GM19438 (cell line): ENCODE results near the gene CRLF1.
"Not testable (repeated sequence)": the region's sequence is repeated elsewhere in the genome, so short reads cannot be mapped to it uniquely, and the experiment has no call there.

Source experiments
- ATAC-seq: cut with Tn5 transposase; IDR thresholded peaks from one replicate; pipeline ENCODE4 v1.9.1; 2021; ENCODE audit warnings: low read depth; ENCODE audit not compliant: unreplicated experiment

Gene CRLF1

DNA sequence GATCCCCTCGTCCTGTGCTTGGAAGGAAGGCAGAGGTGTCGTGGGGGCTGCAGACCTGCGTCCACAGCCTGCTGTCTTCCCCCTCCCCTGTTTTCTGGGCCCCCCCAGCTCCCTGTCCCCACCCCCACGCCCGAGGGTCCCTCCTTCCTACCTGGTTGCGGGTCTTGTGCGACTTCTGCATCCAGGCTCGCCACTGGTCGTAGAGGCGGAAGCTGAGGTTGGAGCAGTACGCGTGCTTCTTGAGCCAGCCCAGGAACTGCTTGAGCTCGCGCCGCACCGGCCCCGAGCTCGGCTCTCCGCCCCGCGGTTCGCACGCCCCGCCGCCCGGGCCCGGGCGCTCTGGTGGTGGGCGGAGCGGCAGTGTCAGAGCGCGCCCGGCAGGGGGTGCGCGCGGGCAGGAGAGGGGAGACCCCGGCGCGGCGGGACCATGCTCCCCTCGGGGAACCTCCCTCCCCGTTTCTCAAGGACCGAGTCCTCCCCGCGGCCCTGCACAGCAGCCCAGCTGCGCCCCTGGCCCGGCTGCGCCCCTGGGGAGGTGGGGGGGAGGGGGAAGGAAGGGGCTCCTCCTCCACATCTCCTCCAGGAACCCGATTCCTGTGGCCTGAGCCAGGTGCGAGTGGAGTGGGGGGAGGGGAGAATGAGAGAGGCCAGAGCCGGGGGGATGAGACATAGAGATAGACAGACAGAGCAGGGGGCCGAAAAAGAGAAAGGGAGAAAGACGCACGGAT is 12.3 kb downstream of the CRLF1 start:
- no peak for ATAC-seq

DNA sequence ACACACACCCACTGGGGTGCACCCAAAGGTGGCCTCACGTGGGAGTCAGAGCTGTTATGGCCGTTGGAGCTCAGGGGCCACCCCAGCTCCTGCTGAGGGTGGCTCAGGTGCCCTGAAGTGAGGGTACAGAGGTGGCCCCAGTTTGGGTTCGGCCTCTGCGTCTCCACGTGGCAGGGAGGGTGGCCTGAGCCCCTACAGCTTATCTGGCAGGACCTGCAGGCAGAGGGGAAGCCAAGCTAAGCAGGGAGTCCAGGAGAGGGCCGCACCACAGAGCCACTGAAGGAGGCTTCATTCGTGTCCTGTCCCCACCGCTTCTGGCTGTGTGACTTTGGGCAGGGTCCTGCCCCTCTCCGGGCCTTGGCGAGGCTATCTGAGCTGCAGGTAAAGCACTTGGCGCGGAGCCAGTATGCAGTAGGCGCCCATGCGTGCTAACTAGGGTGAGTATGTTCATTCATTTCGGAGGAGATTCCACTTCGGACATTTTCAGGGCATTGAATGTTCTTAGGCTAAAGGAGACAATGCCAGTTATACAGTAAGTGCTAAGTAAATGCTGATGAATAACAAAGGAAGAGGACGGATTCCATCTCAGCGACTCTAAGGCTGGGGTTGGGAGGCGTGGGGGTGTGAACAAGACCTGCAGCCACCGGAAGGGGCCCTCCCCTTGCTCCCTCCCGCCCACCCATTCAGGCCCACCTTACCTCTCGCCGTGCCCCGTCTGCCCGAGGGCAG is 13.1 kb downstream of the CRLF1 start:
- ATAC-seq, result no peak

- not testable (repeated sequence) for ATAC-seq
Measured at GRCh38 chr19:18592732-18593131, 13.9 kb downstream of the CRLF1 start.

DNA sequence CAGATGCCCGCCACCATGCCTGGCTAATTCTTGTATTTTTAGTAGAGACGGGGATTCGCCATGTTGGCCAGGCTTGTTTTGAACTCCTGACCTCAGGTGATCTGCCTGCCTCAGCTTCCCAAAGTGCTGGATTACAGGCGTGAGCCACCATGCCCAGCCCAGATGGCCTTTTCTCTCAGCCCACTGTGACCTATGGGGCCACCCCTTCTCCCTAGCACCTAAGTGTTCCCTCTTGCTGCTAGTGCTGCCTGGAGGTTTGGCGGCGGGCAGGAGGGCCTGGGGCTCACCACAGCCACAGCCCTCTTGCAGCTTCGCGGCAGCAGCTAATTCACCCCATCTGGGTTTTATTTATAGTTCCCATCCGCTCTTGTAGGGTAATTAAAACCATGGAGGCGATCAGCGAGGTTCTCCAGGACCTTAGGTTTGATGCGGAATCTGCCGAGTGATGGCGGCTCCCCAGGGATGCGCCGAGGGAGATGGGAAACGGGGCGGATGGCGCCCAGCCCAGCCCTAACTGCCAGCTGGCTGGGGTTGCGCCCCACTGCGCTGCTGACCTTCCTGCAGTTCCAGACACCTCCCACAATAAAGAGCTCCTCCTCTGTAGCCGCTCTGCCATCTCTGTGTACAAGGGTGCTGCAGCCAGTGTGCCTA is 14.7 kb downstream of the CRLF1 start:
- no peak for ATAC-seq

GRCh38 chr19:18590273-18591272 is 16.0 kb downstream of the CRLF1 start:
- ATAC-seq, result no peak

GRCh38 chr19:18589380-18590272 is 17.0 kb downstream of the CRLF1 start:
- ATAC-seq, result peak; percentile 25

DNA sequence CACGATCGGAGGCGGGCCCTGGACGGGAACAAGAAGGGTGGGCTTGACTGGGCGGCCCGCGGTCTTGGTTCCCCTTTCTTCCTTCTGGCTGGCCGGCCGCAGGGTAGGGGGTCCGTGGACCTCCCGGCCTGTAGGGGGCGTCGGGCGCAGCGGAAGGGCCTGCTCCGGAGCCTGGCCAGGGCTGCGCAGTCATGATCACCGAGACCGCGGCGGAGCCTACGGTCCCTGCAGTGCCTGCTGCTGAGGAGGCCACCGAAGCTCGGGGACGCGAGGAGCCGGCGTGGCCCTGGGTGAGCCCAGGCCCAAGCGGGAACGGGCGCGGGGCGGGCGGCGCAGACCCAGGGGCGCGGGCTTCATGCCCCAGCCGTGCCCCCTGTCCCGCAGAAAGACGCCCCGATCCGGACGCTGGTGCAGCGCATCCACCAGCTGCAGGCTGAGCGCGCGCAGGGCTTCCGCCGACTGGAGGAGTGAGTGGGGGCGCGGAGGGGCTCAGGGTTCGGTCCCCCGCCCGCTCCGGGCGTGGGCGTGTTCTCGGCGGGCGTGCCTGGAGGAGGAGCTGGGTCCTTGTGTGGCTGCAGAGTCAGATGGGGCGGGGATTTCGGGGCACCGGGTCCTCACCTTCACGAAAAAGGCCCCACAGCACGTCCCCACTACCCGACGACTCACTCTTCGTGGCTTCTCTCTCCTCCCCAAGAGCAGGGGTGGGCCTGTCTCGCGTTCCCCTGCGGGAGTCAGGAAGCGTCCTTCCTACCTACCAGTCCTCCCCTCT is 17.8 kb downstream of the CRLF1 start, which contains the start of gene REX1BD:
REX1BD (plus strand) TSS at position 188 of the 769 bp plus-strand sequence; CDS start at position 192, 4 bp downstream.
- peak; percentile 70 for ATAC-seq

DNA sequence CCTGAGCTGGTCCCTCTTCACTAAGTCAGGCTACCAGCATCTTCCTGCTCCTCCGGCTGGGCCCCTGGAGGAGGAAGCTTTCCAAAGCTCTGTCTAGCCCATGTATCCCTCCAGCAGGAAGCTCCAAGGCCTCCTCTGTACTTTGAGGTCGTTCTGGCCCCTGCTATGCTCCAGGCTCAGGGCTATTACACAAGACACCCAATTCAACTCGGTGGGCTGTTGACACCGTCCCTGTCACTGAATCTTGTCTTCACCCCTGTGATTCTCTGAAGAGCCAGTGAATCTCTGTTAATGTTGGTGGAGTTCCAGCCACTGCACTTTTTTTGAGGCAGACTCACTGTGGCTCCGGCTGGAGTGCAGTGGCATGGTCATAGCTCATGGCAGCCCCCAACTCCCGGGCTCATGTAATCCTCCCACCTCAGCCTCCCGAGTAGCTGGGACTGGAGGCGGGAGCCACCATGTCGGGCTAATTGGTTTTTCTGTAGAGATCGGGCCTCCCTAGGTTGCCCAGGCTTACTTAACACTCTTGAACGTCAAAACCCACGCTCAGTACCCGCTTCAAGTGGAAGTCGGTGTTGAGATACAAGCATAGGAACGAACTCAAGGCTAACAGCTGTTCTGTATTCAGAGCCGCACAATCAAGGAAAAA is 18.5 kb downstream of the CRLF1 start:
- no peak for ATAC-seq

- ATAC-seq, result no peak
Measured at GRCh38 chr19:18587561-18587960, 19.0 kb downstream of the CRLF1 start.

DNA sequence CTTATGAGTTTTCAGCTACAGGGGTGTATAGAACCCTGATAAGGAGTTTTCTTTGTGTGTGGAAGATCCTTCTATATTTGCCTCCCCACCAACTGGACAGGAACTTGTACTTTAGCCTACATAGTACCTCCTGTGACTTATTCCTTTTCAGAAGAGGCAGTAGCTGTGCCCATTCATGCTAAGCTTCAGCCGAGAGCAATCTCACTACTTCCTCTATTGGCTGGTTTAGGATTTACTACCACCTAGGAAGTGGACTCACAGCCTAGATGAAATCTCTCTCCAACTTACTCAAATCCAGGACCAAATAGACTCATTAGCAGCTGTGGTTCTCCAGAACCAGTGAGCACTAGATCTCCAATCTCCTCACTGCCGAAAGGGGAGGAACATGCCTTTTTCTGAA is 20.3 kb downstream of the CRLF1 start:
- ATAC-seq, result no peak

- ATAC-seq, result no peak
Measured at GRCh38 chr19:18580311-18580710, 26.3 kb downstream of the CRLF1 start.

GRCh38 chr19:18577365-18577914 is 29.2 kb downstream of the CRLF1 start:
- no peak for ATAC-seq

GRCh38 chr19:18576383-18576782 is 30.2 kb downstream of the CRLF1 start:
- ATAC-seq, result no peak

DNA sequence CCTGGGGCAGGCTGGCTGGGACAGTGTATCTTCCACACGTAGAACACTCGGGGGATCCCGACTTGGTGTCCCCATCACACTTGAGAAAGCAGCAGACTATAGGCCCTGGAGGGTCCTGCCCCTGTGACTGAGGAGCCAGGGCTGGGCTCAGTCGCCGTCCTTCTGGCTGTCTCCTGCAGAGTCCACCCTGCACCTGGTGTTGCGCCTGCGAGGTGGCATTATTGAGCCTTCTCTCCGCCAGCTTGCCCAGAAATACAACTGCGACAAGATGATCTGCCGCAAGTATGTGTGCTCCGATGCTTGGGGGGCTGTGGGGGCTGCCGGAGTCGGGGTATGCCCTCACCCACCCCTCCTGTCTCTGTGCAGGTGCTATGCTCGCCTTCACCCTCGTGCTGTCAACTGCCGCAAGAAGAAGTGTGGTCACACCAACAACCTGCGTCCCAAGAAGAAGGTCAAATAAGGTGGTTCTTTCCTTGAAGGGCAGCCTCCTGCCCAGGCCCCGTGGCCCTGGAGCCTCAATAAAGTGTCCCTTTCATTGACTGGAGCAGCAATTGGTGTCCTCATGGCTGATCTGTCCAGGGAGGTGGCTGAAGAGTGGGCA is 31.8 kb downstream of the CRLF1 start:
- no peak for ATAC-seq

DNA sequence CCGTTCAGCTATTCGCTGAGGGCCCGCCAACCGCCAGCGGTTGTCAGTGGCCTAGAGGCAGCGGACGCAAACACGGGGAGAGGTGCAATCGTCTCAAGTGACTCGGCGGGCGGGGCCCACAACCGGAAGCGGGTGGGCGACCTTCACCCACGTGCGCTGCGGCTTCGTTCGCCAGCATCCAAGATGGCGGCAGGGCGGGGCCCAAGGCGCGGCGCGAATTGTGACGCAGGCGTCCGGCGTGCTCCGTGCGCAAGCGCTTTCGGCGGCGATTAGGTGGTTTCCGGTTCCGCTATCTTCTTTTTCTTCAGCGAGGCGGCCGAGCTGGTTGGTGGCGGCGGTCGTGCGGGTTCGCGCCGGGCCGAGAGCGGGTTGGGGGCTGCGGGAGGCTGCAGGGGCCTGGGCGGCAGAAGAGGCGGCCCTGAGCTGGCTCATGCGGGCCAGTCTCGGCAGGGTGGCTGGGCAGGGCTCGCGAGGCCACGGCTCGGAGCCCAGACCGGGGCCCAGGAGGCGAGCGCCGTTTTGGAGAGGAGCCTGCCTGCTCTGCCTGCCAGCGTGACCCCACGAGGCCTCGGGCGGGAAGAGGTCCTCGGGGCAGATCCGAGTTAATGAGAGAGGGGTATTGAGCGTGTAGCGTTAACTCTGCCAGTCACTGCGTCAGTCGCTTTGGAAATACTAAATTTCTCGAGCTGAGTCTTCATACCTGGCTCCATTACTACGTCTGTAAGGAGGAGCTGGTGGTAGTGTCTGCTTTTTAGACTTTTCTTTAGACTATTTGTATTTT is 34.8 kb downstream of the CRLF1 start, which contains the start of gene UBA52:
UBA52 (plus strand) TSS at position 294 of the 781 bp plus-strand sequence. CDS start 1,444 bp downstream, outside the sequence.
- peak; percentile 87 for ATAC-seq

DNA sequence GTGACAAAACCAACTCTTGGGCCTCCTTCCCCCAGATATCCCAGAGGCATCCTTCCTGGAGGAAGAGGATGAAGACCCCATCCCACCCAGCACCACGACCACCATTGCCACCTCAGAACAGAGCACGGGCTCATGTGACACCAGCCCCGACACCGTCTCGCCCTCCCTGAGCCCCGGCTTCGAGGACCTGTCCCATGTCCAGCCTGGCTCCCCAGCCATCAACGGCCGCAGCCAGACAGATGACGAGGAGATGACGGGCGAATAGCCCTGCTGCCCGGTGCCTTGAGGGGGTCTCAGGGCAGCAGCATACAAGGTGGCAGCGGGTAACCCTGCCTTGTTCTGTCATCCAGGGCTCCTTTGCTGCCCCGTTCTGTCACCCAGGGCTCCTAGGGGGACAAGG is 38.2 kb downstream of the CRLF1 start:
- no peak for ATAC-seq
